Measurements from ENCODE around the gene CSRP3. TPM values are rescaled to one million over a fixed set of nuclear protein-coding genes. Genes with fewer than 3 reads are reported as not detected.

Gene CSRP3
- total RNA-seq, 4 donors from 2014 or later: 2.2 to 300 (median 89.5) TPM

- Histone ChIP-seq H3K9me3 (no peaks in the 10 kb centered on the region), H3K27me3 (no peaks in the 10 kb centered on the region), H3K4me1 (peaks cover 33 to 41% of the 10 kb centered on the region in 2 donors), H3K27ac (peak overlapping the region; percentile 81 to 94 (median 94)), H3K36me3 (peaks cover 0 to 41% of the 10 kb centered on the region in 2 donors), H3K4me3 (no peak overlapping the region)
- no peak for TF ChIP-seq POLR2A (IDR thresholded peaks at IDR 0.05)
- TF ChIP-seq CTCF (IDR thresholded peaks at IDR 0.05 in 4 of 5, conservative IDR thresholded peaks at IDR 0.05 in 1 of 5): no peak
- ATAC-seq (peak; percentile 73 to 89), DNase-seq (peak; percentile 19 to 60)
- intact Hi-C loops (cut with DNase I; ENCODE audit: low total_unique reads) (no loop called here), in situ Hi-C loops (cut with MboI; ENCODE audit: low sequenced_read_pairs in 4 of 4) (no loop called here)
Observed at GRCh38 chr11:19191530-19192169, 10.1 kb downstream of the CSRP3 start.

- in situ Hi-C loops (cut with MboI; ENCODE audit: low sequenced_read_pairs in 4 of 4): no loop called here
- no peak overlapping the region for H3K4me3 ChIP-seq
- intact Hi-C loops (cut with DNase I; ENCODE audit: low total_unique reads): no loop called here
- no peak for DNase-seq
- H3K4me1 ChIP-seq: peaks cover 10 to 14% of the 10 kb centered on the region in 2 donors
- H3K27me3 ChIP-seq: no peaks in the 10 kb centered on the region
- TF ChIP-seq CTCF (IDR thresholded peaks at IDR 0.05 in 4 of 5, conservative IDR thresholded peaks at IDR 0.05 in 1 of 5): no peak
- TF ChIP-seq POLR2A (IDR thresholded peaks at IDR 0.05): no peak
- no peaks in the 10 kb centered on the region for H3K9me3 ChIP-seq
- peaks cover 0 to 71% of the 10 kb centered on the region in 2 donors for H3K36me3 ChIP-seq
- no peak overlapping the region for H3K27ac ChIP-seq
- ATAC-seq: no peak
Observed at GRCh38 chr11:19187833-19188258, 13.9 kb downstream of the CSRP3 start.

GRCh38 chr11:19187114-19187832 lies 14.5 kb downstream of the CSRP3 start:
- H3K27me3 ChIP-seq: no peaks in the 10 kb centered on the region
- H3K4me1 ChIP-seq: peaks cover 4 to 11% of the 10 kb centered on the region in 2 donors
- peak overlapping the region in 3 of 4 donors; percentile 7 to 33 (median 33) for H3K27ac ChIP-seq
- TF ChIP-seq POLR2A (IDR thresholded peaks at IDR 0.05): no peak
- no peak for TF ChIP-seq CTCF (IDR thresholded peaks at IDR 0.05 in 4 of 5, conservative IDR thresholded peaks at IDR 0.05 in 1 of 5)
- no peaks in the 10 kb centered on the region for H3K9me3 ChIP-seq
- no peak for DNase-seq
- ATAC-seq: no peak
- H3K4me3 ChIP-seq: no peak overlapping the region
- in situ Hi-C loops (cut with MboI; ENCODE audit: low sequenced_read_pairs in 4 of 4): no loop called here
- peaks cover 0 to 74% of the 10 kb centered on the region in 2 donors for H3K36me3 ChIP-seq
- intact Hi-C loops (cut with DNase I; ENCODE audit: low total_unique reads): no loop called here

- intact Hi-C loops (cut with DNase I; ENCODE audit: low total_unique reads): no loop called here
- ATAC-seq (no peak), DNase-seq (no peak)
- Histone ChIP-seq H3K4me3 (no peak overlapping the region), H3K36me3 (peaks cover 0 to 79% of the 10 kb centered on the region in 2 donors), H3K4me1 (no peaks in the 10 kb centered on the region), H3K9me3 (no peaks in the 10 kb centered on the region), H3K27ac (peak overlapping the region in 1 of 4 donors; percentile 18), H3K27me3 (no peaks in the 10 kb centered on the region)
- TF ChIP-seq POLR2A (IDR thresholded peaks at IDR 0.05) (no peak), CTCF (IDR thresholded peaks at IDR 0.05 in 4 of 5, conservative IDR thresholded peaks at IDR 0.05 in 1 of 5) (no peak)
- in situ Hi-C loops (cut with MboI; ENCODE audit: low sequenced_read_pairs in 4 of 4): no loop called here
Observed at GRCh38 chr11:19185516-19186052, 16.2 kb downstream of the CSRP3 start.

Measured in gastrocnemius medialis (tissue), 4 donors.